Subcutaneous adipose tissue (tissue), 4 donors: Measurements from ENCODE around the gene SLITRK1. TPM values are rescaled to one million over a fixed set of nuclear protein-coding genes. Genes with fewer than 3 reads are reported as not detected.

Experiments used
- CTCF ChIP-seq: fragments of 450-650 bp; IDR thresholded peaks from one replicate; pipeline ENCODE4 v1.5.1; 2016; ENCODE audit warnings: low read depth, mild to moderate bottlenecking, control low read depth, antibody characterized with exemption, moderate library complexity
- total RNA-seq, 4 donors: library from RNA; depleted of rRNA; stranded (reverse); fragments of >200 nt; gene quantifications; one replicate each; pipeline ENCODE4 v1.1.0, GENCODE V29; 2016

The SLITRK1 gene
- total RNA-seq, result not detected

DNA sequence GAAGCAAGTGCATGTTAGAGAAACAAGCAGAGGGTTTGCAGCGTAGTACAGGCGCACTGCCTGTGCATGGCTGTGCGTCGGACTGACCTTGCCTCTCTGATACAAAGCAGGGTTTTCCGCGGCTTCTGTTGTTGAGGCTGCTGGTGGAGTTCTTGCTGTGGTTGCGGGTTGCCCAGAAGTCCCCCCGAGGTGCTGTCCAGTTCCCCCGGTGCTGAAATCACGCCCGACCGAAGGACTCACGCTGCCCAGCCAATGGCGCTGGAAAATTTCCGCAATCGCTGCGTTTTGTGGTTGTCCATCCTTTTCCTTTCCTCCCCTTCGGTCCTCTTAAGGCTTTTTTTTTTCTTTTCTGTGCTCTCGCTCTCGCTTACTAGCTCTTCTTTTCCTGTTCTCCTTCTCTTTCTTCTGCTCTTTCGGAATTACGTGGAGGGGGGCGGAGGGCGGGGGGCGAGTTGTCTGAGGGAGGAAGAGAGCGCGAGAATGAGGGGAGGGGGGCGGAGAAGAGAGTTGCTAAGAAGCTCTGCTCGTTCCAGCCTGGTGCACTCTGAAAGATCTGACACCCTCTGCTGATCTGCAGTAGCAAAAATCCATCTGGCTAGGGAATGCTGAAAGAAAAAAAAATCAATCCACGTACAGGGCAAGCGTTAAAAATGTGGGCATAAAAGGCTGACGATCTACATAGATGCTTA, at the start of gene SLITRK1:
TSS of gene SLITRK1 (minus strand) at position 558 of the 689 bp plus-strand sequence. CDS start 967 bp downstream, outside the sequence.
- no peak for TF ChIP-seq CTCF

- TF ChIP-seq CTCF, result no peak
Observed at GRCh38 chr13:83929157-83929556, 46.9 kb upstream of the SLITRK1 start.

DNA sequence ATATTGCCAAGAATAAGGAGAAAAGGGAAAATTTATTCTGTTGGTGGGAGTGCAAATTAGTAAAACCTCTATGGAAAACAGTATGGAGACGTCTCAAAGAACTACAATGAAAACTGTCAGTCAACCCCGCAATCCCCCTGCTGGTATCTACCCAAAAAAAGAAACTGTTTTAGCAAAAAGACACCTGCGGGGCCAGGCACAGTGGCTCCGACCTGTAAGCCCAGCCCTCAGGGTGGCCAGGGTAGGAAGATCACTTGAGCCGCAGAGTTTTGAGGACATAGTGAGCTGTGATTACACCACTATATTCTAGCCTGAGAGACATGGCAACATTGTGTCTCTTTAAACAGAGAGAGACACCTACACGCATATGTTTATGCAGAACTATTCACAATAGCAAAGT, 37.5 kb upstream of the SLITRK1 start:
- TF ChIP-seq CTCF, result no peak

- TF ChIP-seq CTCF, result no peak
Observed at GRCh38 chr13:83914368-83914767, 32.1 kb upstream of the SLITRK1 start.

DNA sequence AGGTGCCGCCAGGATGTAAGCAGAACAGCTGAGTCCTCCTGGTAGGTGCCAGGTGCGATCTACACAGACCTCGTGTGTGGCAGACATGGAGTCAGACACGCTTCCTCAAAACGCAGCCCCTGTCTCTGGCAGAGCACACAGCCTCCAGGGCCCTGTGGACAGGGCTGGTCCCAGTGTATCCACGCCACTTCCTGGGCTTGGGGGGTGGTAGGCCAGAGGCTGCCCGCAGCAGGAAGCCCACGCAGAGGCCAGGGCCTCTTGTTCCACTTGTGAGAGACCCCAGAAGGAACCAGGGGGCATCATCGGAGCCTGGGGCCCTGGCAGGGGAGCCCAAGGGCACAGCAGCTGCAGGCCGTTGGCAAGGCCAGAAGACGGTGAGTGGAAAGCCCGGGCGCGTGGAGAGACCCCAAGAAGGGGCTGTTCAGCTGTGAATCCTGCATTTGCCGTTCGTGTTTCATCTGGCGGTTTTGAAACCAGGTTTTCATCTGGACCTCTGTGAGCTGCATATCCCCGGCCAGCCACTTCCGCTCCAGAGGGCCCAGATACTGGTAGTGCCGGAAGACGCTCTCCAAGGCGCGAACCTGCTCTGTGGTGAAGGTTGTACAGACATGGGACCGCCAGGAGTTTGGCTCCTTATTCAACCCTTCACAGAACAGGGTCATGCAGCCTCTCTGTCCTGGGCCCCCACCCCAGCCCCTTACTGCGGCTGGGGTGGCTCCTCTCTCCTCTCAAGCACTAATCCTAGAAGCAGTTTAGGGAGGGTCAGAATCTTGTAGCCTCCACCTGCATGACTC, 25.1 kb upstream of the SLITRK1 start:
- no peak for TF ChIP-seq CTCF

- no peak for TF ChIP-seq CTCF
Observed at GRCh38 chr13:83906240-83906820, 24.1 kb upstream of the SLITRK1 start.

- TF ChIP-seq CTCF, result no peak
Observed at GRCh38 chr13:83905641-83906040, 23.4 kb upstream of the SLITRK1 start.
